LNCaP clone FGC (cell line): ENCODE data around the gene TEKTIP1.
"Not testable (repeated sequence)": the region's sequence is repeated elsewhere in the genome, so short reads cannot be mapped to it uniquely, and the experiment has no call there.

ENCODE experiments used
- DNase-seq: peaks from one replicate; pipeline ENCODE4 v3.0.0-alpha.2; 2011; ENCODE audit warnings: low read depth
- H3K4me3 ChIP-seq: 2 replicates; pipeline ENCODE4 v1.5.1; 2011; ENCODE audit warnings: mild to moderate bottlenecking, low read depth, low read length, control low read depth
- CTCF ChIP-seq: IDR thresholded peaks from 2 replicates; pipeline ENCODE4 v1.5.1; 2012; ENCODE audit warnings: mild to moderate bottlenecking; ENCODE audit not compliant: control insufficient read depth, insufficient read depth; ENCODE audit errors: extremely low read depth

Gene TEKTIP1

DNA sequence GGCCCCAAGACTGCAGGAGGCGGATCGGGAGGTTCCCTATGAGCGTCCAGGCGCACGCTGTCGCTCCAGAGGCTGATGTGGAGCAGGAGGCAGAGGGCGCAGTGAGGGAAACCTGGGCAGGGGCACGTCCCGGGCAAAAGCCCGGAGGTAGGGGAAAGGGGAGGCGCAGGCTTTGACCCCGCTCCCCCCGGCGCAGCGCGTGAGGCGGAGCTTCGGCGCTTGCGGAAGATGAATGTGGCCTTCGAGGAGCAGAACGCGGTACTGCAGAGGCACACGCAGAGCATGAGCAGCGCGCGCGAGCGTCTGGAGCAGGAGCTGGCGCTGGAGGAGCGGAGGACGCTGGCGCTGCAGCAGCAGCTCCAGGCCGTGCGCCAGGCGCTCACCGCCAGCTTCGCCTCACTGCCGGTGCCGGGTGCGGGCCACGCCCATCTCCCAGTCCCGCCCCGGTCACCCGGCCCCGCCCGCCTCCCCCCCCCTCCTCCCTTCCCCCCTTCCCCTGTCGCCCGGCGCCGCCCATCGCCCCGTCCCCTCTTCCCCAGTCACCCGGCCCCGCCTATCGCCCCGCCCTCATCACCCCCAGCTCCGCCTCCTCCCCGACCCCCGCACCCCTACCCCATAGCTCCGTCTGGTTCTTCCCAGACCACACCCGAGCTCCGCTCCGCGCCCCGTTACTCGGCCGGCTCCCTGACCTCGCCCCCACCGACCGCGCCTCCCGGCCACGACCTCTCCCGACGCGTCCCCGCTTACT, 37.9 kb downstream of the TEKTIP1 start:
- no peak for DNase-seq
- H3K4me3 ChIP-seq: no peak overlapping the region
- no peak for TF ChIP-seq CTCF

GRCh38 chr19:3577723-3578344, 38.9 kb downstream of the TEKTIP1 start:
- DNase-seq: no peak
- no peak for TF ChIP-seq CTCF
- no peak overlapping the region for H3K4me3 ChIP-seq

DNA sequence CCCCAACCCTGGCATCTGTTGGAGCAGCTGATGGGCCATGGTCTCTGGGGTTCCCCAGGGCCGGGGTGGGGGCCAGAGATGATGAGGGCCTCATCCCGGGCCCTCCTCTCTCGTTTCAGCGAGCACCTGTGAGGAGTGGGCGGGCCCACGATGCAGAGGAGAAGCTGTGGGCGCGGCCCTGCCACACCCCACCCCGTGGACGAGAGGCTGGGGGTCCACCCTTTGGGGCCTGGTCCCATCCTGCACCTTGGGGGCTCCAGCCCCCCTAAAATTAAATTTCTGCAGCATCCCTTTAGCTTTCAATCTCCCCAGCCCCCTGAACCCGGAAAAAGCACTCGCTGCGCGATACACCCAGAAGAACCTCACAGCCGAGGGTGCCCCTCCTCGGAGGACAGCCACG, 39.4 kb downstream of the TEKTIP1 start:
- TF ChIP-seq CTCF: no peak
- no peak for DNase-seq
- H3K4me3 ChIP-seq: no peak overlapping the region

DNA sequence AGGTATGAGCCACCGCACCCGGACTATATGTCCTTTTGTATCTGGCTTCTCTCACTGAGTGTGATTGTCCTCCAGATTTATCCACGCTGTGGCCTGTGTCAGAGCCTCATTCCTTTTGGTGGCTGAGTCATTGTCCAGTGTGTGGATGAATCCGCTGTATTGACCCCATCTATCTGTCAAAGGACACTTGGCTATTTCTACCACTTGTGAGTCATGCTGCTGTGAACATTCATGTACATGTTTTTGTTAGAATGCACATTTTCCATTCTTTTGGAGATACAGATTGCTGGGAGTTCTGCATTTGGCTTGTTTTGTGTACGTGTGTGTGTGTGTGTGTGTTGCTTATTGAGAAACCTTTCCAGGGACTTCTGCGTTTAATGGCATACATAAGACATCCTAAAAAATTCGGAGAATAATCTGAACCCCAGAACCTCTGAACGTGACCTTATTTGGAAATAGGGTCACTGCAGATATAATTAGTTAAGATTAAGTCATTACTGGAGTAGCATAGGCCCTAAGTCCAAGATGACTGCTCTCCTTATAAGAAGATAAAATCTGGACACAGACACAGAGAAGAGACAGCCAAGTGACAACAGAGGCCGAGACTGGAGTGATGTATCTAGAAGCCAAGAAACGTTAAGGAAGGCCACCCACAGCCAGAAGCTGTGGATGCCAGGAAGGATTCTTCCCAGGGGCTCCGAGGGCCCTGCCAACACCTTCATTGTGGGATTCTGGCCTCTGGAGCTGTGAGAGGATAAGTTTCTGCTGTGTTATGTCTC, 41.4 kb downstream of the TEKTIP1 start:
- TF ChIP-seq CTCF: no peak
- DNase-seq: no peak
- no peak overlapping the region for H3K4me3 ChIP-seq

DNA sequence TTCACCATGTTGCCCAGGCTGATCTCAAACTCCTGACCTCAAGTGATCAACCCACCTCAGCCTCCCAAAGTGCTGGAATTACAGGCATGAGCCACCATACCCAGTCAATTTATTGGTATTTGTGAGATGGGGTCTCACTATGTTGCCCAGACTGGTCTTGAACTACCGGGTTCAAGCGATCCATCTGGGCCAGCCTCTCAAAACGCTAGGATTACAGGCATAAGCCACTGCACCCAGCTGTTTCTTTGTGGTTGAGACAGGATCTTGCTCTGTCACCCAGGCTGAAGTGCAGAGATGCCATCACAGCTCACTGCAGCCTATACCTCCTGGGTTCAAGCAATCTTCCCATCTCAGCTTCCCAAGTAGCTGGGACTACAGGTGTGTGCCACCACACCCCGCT, 42.8 kb downstream of the TEKTIP1 start:
- H3K4me3 ChIP-seq, DNase-seq: not testable (repeated sequence)

- not testable (repeated sequence) for DNase-seq
Measured at GRCh38 chr19:3584036-3584802, 45.2 kb downstream of the TEKTIP1 start.

DNA sequence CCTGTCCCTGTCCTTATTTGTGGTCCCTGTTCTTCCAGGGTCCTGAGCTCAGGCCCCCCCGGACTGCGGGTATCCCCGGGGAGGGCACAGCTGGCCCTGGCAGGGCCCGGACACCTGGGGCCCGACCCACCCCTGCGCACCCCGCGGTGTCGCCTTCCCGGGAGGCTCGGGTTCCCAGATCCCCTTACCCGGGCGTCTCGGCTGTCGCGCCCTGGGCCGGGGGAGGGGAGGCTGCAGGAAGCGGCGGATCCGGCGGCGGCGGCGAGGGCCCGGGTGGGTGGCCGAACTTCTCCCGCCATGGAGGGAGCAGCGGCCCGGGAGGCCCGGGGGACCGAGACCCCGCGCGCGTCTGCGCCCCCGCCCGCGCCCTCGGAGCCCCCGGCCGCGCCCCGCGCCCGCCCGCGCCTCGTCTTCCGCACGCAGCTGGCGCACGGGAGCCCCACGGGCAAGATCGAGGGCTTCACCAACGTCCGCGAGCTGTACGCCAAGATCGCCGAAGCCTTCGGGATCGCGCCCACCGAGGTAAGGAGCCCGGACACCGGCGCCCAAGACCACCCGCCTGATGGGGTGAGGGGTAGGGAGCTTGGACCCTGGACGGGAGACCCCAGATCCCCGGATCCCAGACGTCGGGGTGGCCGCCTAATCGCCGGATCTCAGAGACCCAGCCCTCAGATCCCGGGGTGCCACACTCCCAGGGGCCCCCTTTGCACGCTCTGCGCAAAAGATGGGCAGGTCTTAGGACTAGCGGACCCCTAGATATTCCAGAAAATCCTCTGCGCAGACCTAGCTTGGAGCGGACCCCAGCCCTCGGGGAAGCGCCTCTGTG, 46.5 kb downstream of the TEKTIP1 start, which contains the start of gene GIPC3:
Gene GIPC3, plus strand, starts transcription at position 178 of the 826 bp plus-strand sequence. Its CDS starts 120 bp downstream, at position 298.
- H3K4me3 ChIP-seq: no peak within 1 kb of the TSS
- TF ChIP-seq CTCF: no peak
- DNase-seq: no peak

More at GRCh38 chr19:3584036-3584802, 45.2 kb downstream of the TEKTIP1 start:
- H3K4me3 ChIP-seq: not testable (repeated sequence)
